GM19025 (cell line): ENCODE data around the gene TNPO3.

Source experiments
- ATAC-seq: cut with Tn5 transposase; IDR thresholded peaks from one replicate; pipeline ENCODE4 v1.9.1; 2021; ENCODE audit warnings: mild to moderate bottlenecking, low read depth, moderate library complexity; ENCODE audit not compliant: unreplicated experiment

The TNPO3 gene

GRCh38 chr7:129054438-129055293 is at the start of gene TNPO3:
Gene TNPO3 (minus strand): TSS chr7:129055111. CDS start chr7:129054770, 341 bp downstream.
- peak; percentile 82 for ATAC-seq

DNA sequence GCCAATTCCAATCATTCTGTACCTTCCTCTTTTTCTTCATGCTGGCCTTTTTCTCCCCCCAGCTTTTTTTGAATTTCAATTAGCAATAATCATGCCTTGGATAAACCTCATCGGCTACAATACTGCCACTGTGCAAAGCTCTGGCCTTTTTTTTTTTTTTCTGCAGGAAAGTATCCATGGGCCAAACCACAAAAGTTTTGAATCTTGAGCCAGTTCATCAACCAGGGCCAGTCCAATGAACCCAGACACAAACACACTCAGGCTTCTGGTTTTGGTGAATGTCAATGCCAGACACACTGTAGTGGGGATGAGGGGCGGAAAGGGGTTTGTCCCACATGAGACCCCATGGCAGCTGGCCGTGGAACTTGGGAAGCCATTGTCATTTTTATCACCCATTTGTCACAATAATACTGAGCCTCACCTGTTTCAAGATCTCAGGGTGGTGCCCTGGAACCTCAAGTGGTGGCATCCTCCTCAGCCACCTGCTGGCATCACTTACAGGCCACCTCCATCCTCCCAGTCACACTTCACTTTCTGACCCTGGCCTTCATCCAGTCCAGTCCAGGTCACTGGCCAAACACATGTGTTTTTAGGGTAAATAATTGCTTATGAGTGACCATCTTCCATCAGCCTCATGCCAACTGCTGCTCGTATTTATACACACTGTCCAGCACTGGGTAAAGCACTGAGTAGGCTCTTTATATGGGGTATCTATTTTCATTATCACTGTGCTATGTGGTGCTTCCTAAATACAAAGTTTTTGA is 48.8 kb upstream of the TNPO3 start:
- no peak for ATAC-seq

DNA sequence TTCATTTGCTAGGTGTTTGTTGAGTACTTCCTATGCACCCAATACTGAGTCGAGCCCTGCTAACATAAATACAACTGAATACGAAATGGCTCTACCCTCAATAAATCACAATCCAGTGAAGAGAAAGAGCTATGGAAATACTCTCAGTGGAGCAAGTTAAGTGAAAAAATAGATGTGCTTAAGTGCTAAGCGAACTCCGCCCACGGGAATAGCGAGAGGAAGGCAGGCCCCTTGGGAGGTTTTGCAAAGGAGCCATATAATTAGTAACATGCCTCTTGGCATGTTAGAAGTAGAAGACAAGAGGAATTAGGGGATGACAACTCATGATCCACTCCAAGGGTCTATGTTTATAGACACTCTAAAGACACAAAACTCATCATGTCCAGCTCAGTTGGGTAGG is 46.8 kb upstream of the TNPO3 start:
- ATAC-seq, result no peak

- no peak for ATAC-seq
These were observed 45.9 kb upstream of the TNPO3 start for GRCh38 chr7:129100827-129101166.

DNA sequence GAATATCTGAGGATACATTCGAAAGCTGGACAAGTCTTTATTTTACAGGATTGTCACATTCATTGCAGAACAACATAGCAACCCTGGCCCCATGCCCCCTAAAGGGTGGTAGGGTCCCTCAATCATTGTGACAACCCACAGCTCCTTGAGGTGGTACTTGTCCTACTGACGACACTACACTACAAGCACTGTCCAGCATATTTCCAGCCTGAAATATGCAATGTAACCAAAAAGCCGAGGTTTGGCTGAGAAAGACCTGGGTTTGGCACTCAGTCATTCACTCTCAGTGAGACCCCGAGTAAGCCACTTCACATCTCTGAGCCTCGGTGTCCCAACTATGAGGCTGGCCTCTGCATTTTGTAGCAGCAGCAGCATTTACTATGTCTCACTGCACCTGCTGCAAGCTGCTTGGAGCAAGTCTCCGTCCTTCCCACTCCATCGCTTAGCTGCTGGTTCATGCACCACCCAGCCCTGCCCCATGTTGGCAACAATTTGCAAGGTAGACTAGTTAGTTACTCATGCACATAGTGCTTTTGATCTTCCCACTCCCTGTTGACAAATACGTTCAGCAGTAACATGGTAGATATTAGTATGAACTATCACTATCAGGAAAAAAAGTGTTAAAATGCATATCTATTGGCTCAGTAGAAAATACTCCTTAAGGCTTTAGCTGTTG is 43.6 kb upstream of the TNPO3 start:
- ATAC-seq, result no peak

GRCh38 chr7:129095258-129095657 is 40.3 kb upstream of the TNPO3 start:
- peak; percentile 78 for ATAC-seq

DNA sequence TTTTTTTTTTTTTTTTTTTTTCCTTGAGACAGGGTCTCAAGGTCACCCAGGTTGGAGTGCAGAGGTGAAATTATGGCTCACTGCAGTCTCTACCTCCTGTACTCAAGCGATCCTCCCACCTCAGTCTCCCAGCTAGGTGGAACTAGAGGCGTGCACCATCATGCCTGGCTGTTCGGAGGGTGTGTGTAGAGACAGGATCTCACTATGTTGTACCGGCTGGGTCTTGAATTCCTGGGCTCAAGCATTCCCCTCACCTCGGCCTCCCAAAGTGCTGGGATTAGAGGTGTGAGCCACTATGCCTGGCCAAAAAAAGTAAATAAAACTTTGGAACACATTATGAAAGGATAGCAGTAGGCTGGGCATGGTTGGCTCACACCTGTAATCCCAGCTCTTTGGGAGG is 39.6 kb upstream of the TNPO3 start:
- no peak for ATAC-seq

DNA sequence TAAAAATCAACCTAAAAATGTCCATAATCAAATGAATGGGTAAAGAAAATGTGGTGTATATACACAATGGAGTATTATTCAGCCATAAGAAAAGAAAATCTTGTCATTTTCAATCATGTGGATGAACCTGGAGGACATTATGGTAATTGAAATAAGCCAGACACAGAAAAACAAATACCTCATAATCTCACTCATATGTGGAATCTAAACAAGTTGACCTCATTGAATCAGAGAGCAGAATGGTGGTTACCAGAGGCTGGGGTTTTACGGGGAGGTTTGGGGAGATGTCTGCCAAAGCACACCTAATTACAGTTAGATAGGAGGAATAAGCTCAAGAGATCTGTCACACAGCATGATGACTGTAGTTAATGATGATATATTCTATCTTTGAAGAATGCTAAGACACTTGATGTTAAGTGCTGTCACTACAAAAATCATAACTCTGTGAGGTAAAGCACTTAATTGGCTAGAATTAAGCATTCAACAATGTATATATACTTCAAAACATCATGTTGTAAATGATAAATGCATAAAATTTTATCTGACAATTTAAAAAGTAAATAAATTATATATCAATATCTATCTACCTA is 39.1 kb upstream of the TNPO3 start:
- no peak for ATAC-seq

- ATAC-seq, result no peak
These were observed 36.6 kb upstream of the TNPO3 start for GRCh38 chr7:129091484-129092002.

DNA sequence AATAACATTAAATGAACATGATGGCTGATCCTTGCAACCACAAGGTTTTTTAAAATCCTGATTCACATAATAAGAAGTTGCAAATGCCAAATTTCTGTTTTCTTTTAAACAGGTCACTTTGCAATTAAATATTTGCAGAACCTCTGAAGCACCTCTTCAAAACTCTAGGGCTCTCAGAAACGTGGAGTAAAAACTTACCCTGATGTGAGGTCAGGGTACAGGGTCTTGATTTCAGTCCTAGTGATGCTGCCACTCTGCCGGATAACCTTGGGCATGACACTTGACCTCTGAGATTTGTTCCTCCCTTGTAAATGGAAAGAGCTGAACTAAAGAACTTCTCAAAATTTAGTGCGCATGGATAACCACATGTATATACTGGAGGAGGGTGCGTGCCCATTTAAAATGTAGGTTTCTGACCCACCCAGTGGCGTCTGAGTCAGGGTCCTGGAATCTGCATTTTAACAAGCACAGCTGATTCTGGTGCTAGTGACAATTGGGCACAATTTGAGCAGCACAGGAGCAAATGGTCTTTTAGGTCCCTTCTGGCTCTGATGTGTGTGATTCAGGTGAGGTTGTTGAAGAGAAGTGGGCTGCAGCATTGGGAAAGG is 35.5 kb upstream of the TNPO3 start:
- ATAC-seq, result no peak

- ATAC-seq, result peak; percentile 71
These were observed 34.8 kb upstream of the TNPO3 start for GRCh38 chr7:129089521-129090212.

- no peak for ATAC-seq
These were observed 30.1 kb upstream of the TNPO3 start for GRCh38 chr7:129084801-129085551.

DNA sequence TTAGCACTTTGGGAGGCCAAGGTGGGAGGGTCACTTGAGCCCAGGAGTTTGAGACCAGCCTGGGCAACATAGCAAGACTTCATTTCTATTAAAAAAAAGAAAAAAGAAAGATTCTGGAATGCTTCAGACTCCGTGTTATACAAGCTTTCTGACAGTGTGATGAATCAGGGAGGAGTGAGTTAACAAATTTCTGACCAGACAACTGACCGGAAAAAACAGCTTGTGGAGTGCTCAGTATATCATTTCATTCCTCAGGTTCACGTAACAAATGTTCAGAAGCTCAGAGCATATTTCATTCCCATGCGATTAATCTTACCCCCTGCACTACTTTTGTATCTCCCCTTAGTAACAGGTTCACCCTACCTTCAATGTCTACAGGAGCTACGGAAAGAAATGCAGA is 28.6 kb upstream of the TNPO3 start:
- no peak for ATAC-seq

GRCh38 chr7:129078455-129078854 is 23.5 kb upstream of the TNPO3 start:
- no peak for ATAC-seq

- ATAC-seq, result no peak
These were observed 22.0 kb upstream of the TNPO3 start for GRCh38 chr7:129076886-129077285.

DNA sequence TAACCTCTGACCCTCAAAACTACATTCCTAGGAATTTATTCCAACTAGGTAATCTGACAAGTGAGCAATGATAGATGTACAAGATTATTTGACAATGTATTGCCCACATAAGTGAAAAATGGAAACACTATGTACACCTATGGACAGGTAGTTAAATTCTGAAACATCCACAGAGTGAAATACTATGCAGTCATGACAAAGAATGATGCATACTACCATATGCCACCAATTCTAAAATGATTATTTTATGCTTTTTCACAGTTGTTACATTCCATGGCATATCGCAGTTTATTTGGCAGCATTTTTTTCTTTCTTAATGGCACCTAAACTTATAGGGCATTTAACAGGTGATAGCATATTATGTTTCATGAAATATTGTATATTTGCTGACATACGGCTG is 20.1 kb upstream of the TNPO3 start:
- no peak for ATAC-seq

DNA sequence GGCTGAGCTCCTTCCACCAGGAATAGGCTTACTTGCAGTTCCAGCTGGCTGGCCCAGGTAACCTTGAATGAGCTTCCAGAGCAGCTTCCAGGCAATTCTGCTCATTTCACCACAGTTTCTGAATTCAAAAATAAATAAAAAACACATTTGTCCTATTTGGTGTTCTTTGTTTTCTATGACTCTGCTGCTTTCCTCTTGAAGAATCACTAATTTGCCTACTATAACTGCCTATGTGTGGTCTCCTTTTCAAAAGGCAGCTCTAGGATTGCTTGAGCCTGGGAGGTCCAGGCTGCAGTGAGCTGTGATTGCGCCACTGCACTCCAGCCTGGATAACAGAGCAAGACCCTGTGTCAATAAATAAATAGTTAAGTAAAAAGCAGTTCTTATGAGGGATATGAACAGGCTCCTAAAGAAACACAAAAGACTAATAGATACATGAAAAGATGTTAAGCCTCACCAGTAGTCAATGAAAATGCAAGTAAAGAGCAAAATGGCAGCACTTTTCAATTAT is 19.5 kb upstream of the TNPO3 start:
- no peak for ATAC-seq

DNA sequence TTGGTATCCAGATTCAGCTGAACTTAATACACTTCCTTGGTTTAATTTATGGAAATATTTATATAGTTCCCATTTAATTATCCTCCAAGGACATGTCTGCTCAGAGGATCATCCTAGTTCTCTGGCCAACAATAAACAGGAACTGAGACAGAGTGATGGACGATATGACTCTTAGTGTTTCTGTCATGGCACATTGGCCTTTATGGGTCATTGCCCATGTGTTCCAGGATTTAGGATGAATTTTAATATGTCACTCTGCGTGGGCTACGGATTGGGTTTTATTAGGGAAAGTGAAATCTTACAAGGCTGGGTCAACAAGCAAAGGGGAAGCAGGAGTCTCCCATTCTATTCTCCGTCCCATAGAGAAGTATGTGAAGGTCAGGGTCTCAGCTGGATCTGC is 18.8 kb upstream of the TNPO3 start:
- ATAC-seq, result no peak

DNA sequence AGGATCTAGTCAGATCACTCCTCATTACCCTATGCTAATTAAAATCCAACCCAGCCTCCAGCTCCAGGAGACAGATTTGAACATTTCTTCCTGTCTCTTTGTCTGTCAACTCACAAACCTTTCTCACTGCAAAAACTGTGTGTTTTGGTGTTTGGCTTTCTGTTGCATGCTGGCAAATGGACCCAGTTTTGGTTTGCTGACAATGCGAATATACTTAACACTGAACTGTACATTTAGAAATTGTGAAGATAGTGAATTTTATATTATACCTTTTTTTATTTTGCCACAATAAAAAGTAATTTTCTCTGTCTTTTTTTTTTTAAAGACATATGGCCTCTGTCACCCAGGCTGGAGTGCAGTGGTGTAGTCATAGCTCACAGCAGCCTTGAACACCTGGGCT is 18.3 kb upstream of the TNPO3 start:
- no peak for ATAC-seq
